HG03558 (cell line): ENCODE measurements around the gene DIS3L2.
"Not testable (repeated sequence)": the region's sequence is repeated elsewhere in the genome, so short reads cannot be mapped to it uniquely, and the experiment has no call there.

Source experiments
- ATAC-seq: cut with Tn5 transposase; IDR thresholded peaks from one replicate; pipeline ENCODE4 v1.9.1; 2021; ENCODE audit warnings: moderate number of reproducible peaks; ENCODE audit not compliant: unreplicated experiment; ENCODE audit errors: extremely low read depth

Gene DIS3L2

DNA sequence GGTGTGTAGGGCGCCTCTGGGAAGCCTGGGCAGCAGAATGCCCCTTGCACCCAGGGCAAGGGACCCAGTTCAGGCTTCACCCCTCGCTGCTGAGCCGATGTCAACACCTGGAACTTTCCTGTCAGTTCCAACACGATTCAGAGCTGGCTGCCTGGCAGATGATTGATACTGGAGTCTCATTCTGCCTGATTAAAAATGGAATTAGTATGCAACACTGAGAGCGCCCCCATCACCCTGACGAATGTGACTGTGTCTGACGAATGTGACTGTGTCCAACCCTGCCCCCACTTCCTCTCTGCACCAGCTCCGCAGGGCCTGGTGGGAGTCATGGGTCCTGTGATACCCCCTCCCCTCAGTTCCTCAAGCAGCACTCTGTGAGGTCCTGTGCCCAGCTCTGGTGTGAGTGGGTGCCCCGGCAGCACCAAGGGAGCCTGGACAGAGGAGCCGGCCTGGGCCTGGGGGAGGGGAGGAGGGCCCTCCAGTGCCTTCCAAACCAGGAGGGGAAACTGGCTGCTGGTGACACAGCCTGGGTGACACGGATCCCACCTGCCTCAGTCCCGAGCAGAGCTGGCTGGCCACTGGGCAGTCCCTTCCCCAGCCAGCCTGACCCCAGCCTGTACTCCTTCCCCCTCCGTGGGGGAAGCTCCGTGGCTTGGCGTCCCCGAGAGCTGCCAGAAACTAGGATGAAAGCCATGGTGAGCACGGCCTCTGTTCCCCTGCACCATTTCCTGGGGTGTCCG is 375.6 kb downstream of the DIS3L2 start:
- no peak for ATAC-seq

- ATAC-seq = not testable (repeated sequence)
Observed at GRCh38 chr2:232338094-232338758, 376.7 kb downstream of the DIS3L2 start.

- no peak for ATAC-seq
Observed at GRCh38 chr2:232338759-232339106, 377.2 kb downstream of the DIS3L2 start.

- ATAC-seq = no peak
Observed at GRCh38 chr2:232339121-232340081, 377.9 kb downstream of the DIS3L2 start.

DNA sequence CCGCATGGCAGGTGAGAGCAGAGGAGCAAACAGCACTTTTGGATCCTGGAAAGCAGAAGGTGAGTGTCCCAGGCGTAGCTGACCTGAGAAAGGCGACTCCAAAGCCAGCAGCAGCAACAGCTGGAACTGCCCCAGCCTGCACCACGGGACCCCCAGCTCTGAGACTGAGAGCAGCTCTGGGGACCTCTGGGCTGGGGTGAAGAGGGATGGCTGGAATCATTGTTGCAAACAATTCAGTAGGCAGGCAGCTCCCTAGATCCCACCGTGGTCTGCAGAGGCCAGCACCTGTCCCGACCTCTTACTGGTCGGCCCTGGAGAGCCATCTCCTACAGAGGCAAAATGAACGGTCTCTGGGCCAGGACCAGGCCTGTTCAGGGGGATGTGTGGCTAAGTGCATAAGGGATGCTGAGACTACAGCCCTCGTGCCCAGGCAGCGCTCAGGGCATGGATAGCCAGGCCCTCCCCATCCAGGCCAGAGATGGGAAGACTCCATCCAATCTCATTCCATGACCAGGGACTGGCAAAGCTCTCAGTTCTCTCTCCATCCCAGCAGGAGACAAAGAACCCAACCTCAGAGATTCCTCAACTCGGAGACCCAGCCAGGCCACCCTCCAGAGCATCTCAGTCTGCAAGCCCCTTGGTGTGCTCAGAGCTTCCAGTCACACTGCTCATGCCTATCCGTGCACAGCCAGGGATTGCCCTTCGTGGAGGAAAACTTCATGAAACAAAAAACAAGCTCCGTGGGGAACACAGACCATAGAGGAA is 378.8 kb downstream of the DIS3L2 start:
- no peak for ATAC-seq

DNA sequence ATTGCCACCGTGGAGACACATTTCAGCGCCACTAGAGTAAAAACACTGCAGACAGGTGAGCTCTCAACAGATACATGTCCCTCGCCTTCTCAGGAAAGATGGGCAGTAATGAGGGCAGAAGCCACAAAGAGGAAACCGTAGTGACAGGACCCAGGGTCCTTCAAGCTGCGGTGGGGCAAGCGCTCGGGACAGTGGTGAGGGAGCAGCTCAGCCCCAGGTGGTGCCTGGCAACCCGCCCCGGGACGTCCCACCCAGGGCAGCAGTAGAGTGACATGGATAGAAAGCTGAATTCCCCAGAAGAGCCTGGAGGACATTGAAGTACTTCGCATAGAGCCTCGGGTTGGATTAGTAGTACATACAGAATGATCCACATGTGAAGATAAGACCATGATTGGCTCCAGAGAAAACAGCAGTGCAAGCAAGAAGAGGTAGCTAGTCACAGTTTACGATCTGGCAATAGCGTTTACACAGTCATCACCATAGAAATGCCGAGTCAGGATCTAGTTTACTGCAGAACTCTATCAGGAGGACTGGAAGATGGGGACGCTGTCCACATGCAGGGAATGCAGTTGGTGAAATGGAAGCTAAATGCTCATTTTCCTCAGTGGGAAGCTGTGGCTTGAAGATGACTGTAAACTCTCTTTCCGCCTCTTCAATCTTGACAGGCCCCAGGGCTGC is 379.7 kb downstream of the DIS3L2 start:
- ATAC-seq = no peak

- no peak for ATAC-seq
Observed at GRCh38 chr2:232341739-232342126, 380.2 kb downstream of the DIS3L2 start.

- ATAC-seq = no peak
Observed at GRCh38 chr2:232342635-232343565, 381.4 kb downstream of the DIS3L2 start.

GRCh38 chr2:232343821-232344220 is 382.3 kb downstream of the DIS3L2 start:
- no peak for ATAC-seq

DNA sequence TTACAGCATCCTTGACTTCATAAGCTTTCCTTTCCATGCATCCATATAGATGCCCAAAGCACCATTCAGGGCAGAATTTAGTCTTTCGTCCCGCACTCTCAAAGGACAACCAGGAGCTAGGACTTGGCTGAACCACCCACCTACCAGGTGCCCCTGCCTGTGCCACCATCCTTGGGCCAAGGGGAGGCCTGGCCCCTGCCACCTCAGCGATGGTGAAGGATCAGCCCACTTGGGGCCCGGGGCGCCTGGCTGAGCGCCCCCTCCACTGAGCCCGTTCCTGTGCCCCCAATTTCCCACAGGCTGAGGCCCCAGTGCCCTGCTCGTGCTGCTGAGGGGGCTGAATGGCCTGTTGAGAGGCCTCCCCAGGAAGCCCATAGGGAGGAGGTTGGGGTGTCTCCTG is 383.7 kb downstream of the DIS3L2 start:
- ATAC-seq = no peak

GRCh38 chr2:232347369-232347768 is 385.9 kb downstream of the DIS3L2 start:
- no peak for ATAC-seq

- no peak for ATAC-seq
Observed at GRCh38 chr2:232348936-232349335, 387.4 kb downstream of the DIS3L2 start.

GRCh38 chr2:232349546-232349945 is 388.0 kb downstream of the DIS3L2 start:
- ATAC-seq = no peak

- no peak for ATAC-seq
Observed at GRCh38 chr2:232349946-232350635, 388.6 kb downstream of the DIS3L2 start.

DNA sequence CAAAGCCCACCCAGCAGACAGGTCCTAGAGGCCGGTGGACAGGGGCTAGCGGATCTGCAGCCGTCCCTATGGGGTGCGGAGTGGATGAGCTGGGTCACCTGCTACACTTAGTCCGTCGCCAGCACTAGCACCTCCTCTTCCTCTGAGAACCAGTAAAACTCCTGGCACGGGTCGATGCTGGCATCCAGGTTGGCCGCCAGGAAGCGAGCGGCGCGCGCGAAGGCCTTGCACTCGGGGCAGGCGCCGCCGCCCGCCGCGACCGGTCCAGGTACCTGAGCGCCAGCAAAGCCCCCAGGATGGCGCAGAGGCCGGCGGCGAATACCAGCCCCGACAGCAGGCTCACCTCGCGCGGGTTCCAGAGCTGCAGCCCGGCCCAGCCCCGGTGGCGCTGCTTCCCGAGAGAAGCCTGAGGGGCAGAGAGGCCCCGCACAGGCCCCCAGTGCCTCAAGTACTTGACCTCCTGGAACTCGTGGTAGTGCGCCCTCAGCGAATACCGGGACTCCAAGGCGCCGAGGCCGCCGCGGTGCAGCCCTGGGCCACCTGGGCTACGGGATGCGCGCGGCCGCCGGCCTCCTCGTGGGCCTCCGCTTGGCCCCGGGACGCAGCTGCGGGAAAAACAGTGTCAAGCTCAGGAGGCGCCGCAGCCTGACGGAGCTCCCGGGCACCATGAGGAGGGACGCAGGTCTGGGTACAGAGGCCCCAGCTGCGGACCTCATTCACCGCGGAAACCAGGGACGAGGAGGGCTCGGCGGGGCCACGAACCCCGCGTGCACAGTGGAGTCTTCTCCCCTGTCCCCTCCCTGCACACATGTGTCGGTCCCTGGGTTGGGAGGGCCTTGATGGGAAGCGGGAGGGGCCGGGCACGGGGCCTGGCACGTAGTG is 389.5 kb downstream of the DIS3L2 start:
- ATAC-seq = no peak

- ATAC-seq = no peak
Observed at GRCh38 chr2:232351686-232352510, 390.4 kb downstream of the DIS3L2 start.
